Hepatocyte (in vitro differentiated cells): ENCODE measurements around the gene PRDM16. TPM values are rescaled to one million over a fixed set of nuclear protein-coding genes. Genes with fewer than 3 reads are reported as not detected.

ENCODE experiments used
- DNase-seq: peaks from one replicate; pipeline ENCODE4 v3.0.0-alpha.2; 2016; ENCODE audit warnings: low spot score
- H2AFZ ChIP-seq: fragments of 200-600 bp; sonication (generic); 2 replicates; pipeline ENCODE4 v1.6.0; 2016; ENCODE audit warnings: antibody characterized with exemption, mild to moderate bottlenecking
- H3K27ac ChIP-seq: fragments of 200-600 bp; sonication (generic); 2 replicates; pipeline ENCODE4 v1.5.1; 2016; ENCODE audit warnings: mild to moderate bottlenecking
- H3K27me3 ChIP-seq: fragments of 200-600 bp; sonication (generic); 2 replicates; pipeline ENCODE4 v1.6.1; 2016
- H3K36me3 ChIP-seq: fragments of 200-600 bp; sonication (generic); replicated peaks from 2 replicates; pipeline ENCODE4 v1.5.1; 2016; ENCODE audit warnings: low read depth; ENCODE audit not compliant: insufficient read depth
- H3K4me1 ChIP-seq: fragments of 200-600 bp; sonication (generic); 2 replicates; pipeline ENCODE4 v1.5.1; 2016; ENCODE audit warnings: mild to moderate bottlenecking, moderate library complexity; ENCODE audit not compliant: insufficient read depth
- H3K4me2 ChIP-seq: fragments of 200-600 bp; sonication (generic); 2 replicates; pipeline ENCODE4 v1.6.0; 2016
- H3K4me3 ChIP-seq: fragments of 200-600 bp; sonication (generic); 2 replicates; pipeline ENCODE4 v1.5.1; 2016; ENCODE audit warnings: mild to moderate bottlenecking
- H3K79me2 ChIP-seq: fragments of 200-600 bp; sonication (generic); 2 replicates; pipeline ENCODE4 v1.6.0; 2017; ENCODE audit warnings: mild to moderate bottlenecking
- H3K9me2 ChIP-seq: fragments of 200-600 bp; sonication (generic); replicated peaks from 2 replicates; pipeline ENCODE4 v1.6.0; 2017; ENCODE audit warnings: mild to moderate bottlenecking; ENCODE audit not compliant: insufficient read depth
- H3K9me3 ChIP-seq: fragments of 200-600 bp; sonication (generic); 2 replicates; pipeline ENCODE4 v1.5.1; 2016; ENCODE audit warnings: low read depth, mild to moderate bottlenecking
- H4K20me1 ChIP-seq: fragments of 200-600 bp; sonication (generic); 2 replicates; pipeline ENCODE4 v1.6.0; 2016; ENCODE audit warnings: mild to moderate bottlenecking; ENCODE audit not compliant: insufficient read depth, poor library complexity, severe bottlenecking
- CTCF ChIP-seq: fragments of 200-600 bp; sonication (generic); IDR thresholded peaks from 2 replicates; pipeline ENCODE4 v1.5.1; 2016; ENCODE audit warnings: antibody characterized with exemption, mild to moderate bottlenecking; ENCODE audit not compliant: poor library complexity
- EZH2 ChIP-seq: fragments of 200-600 bp; sonication (generic); IDR thresholded peaks from 2 replicates; pipeline ENCODE4 v1.6.1; 2016; ENCODE audit warnings: antibody characterized with exemption, mild to moderate bottlenecking, borderline replicate concordance
- EZH2phosphoT487 ChIP-seq: fragments of 200-600 bp; sonication (generic); IDR thresholded peaks from one replicate; pipeline ENCODE4 v1.6.1; 2018; ENCODE audit warnings: antibody characterized with exemption, mild to moderate bottlenecking, low read depth, moderate library complexity; ENCODE audit not compliant: unreplicated experiment, severe bottlenecking
- WGBS: methylation state at CpG from one replicate; pipeline ENCODE4 v1.1.6; 2016; ENCODE audit warnings: low lambda C conversion rate; ENCODE audit errors: missing lambda C conversion rate; 5-methylcytosine and 5-hydroxymethylcytosine counted together
- polyA plus RNA-seq: library from polyadenylated mRNA; unstranded; fragments of >200 nt; fragmentation: Nextera tagmentation; extraction: Ambion mirVana; gene quantifications from 2 replicates; pipeline ENCODE4 v1.2.1, GENCODE V29; 2016
- total RNA-seq: library from RNA; depleted of rRNA; stranded (reverse); fragments of >200 nt; gene quantifications from 2 replicates; pipeline ENCODE4 v1.2.3, GENCODE V29; 2014

Gene PRDM16
- total and polyA plus RNA-seq, 2 experiments from 2014 or later, result 8.1 to 9.9 TPM

DNA sequence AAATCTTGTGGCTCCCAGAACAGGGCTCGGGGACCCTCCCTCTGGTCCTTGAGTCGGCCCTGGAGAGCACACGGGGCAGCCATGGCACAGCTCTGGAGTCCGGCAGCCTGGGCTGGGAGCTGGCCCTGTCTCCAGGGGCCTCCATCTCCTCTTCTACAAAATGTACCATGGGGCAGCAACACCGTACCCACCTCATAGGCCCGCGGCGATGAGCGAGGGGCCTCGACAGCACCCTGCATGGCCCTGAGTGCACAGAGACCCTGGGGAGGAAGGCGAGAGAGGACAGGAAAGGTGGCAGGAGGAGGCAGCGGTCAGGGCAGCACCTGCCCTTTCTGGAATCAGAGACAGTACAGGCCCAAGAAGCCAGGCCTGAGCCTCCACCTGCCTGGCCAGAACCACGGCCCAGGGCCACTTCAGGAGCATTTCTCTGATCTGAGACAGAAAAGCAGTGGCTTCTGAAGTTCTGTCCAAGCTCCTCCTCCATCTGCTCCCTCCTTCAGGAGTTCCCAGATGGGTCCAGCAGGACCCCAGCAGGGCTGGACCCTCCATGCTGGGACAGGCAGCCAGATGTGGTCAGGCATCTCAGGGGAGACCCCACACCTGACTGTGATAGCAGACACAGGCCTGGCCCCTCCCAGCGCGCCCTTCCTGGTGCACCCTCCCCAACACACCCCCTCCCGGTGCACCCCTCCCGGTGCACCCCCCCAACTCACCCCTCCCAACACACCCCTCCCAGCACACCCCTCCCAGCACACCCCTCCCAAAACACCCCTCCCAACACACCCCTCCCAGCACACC, 309.6 kb downstream of the PRDM16 start:
- DNase-seq, result no peak
- 96% methylated on average over 13 of the region's 17 CpGs for WGBS

DNA sequence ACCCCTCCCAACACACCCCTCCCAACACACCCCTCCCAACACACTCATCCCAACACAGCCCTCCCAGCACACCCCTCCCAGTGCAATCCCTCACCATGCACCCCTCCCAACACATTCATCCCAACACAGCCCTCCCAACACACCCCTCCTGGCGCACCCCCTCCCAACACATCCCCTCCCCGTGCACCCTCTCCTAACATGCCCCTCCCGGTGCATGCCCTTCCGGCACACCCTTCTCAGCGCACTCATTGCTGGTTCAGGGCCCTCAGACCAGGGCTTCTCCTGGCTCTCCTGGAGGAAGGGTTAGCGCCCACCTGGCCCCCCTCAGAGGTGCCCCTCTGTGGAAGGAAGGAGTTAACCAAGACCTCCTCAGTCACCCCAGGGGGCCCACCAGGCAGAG, 310.9 kb downstream of the PRDM16 start:
- DNase-seq, result no peak
- Histone ChIP-seq H3K9me2 (no peaks in the 10 kb centered on the region), H3K4me1 (no peaks in the 10 kb centered on the region), H3K4me2 (no peak overlapping the region), H2AFZ (no peak overlapping the region), H3K36me3 (no peaks in the 10 kb centered on the region), H3K79me2 (no peaks in the 10 kb centered on the region), H3K27me3 (no peaks in the 10 kb centered on the region), H3K4me3 (no peak overlapping the region), H4K20me1 (no peaks in the 10 kb centered on the region), H3K9me3 (no peaks in the 10 kb centered on the region), H3K27ac (no peak overlapping the region)
- 83% methylated on average over 6 of the region's 6 CpGs for WGBS
- TF ChIP-seq CTCF (no peak), EZH2 (no peak), EZH2phosphoT487 (no peak)

More for the DNA sequence above, 309.6 kb downstream of the PRDM16 start:
- Histone ChIP-seq H3K27me3 (no peaks in the 10 kb centered on the region), H4K20me1 (no peaks in the 10 kb centered on the region), H3K4me1 (no peaks in the 10 kb centered on the region), H3K36me3 (no peaks in the 10 kb centered on the region), H3K9me2 (no peaks in the 10 kb centered on the region), H3K27ac (no peak overlapping the region), H3K79me2 (no peaks in the 10 kb centered on the region), H3K4me2 (no peak overlapping the region), H2AFZ (no peak overlapping the region), H3K4me3 (no peak overlapping the region), H3K9me3 (no peaks in the 10 kb centered on the region)
- TF ChIP-seq EZH2phosphoT487, result no peak
- TF ChIP-seq EZH2, result no peak
- TF ChIP-seq CTCF, result no peak

- Histone ChIP-seq H2AFZ (no peak overlapping the region), H3K4me2 (no peak overlapping the region)
Measured at GRCh38 chr1:3380469-3380868, 311.5 kb downstream of the PRDM16 start.

More at GRCh38 chr1:3380469-3380868, 311.5 kb downstream of the PRDM16 start:
- Histone ChIP-seq H3K27ac (no peak overlapping the region), H3K9me3 (no peaks in the 10 kb centered on the region), H3K9me2 (no peaks in the 10 kb centered on the region), H3K4me1 (no peaks in the 10 kb centered on the region), H3K36me3 (no peaks in the 10 kb centered on the region), H4K20me1 (no peaks in the 10 kb centered on the region), H3K27me3 (no peaks in the 10 kb centered on the region), H3K4me3 (no peak overlapping the region), H3K79me2 (no peaks in the 10 kb centered on the region)
- WGBS, result 86% methylated on average over 11 of the region's 11 CpGs
- TF ChIP-seq CTCF (no peak), EZH2 (no peak), EZH2phosphoT487 (no peak)
- DNase-seq, result no peak
